Stomach (tissue), 4 donors: Measurements from ENCODE around the gene MATN1.

Source experiments
- CTCF ChIP-seq, 7 experiments: fragments of 450-650 bp in 4 of 7; fragments of 200-600 bp in 3 of 7; sonication (generic) in 3 of 7; IDR thresholded peaks; one replicate each; pipeline ENCODE4 v1.5.1; 2016 to 2019; ENCODE audit warnings: antibody characterized with exemption in 7 of 7, control low read depth in 2 of 7, mild to moderate bottlenecking in 1 of 7
- EP300 ChIP-seq: sonication (generic); formaldehyde crosslinking; IDR thresholded peaks from one replicate; pipeline ENCODE4 v1.6.1; 2017; ENCODE audit warnings: antibody characterized with exemption
- POLR2AphosphoS5 ChIP-seq, 3 donors: sonication (generic); formaldehyde crosslinking; IDR thresholded peaks; one replicate each; pipeline ENCODE4 v1.6.1; 2016; ENCODE audit warnings: antibody characterized with exemption in 3 of 3

GRCh38 chr1:30714025-30714424 lies 9.4 kb downstream of the MATN1 start:
- TF ChIP-seq CTCF (IDR thresholded peaks at IDR 0.05) (no peak), EP300 (no peak), POLR2AphosphoS5 (IDR thresholded peaks at IDR 0.05) (no peak)
